Activated naive CD4-positive, alpha-beta T cell (primary cell): ENCODE results near the gene KLF5.
"Not testable (repeated sequence)": the region's sequence is repeated elsewhere in the genome, so short reads cannot be mapped to it uniquely, and the experiment has no call there.

ENCODE experiments used
- DNase-seq, 4 experiments: peaks; one replicate each; lab custom pipeline; 2025; lab: John Stamatoyannopoulos, UW

KLF5 gene

DNA sequence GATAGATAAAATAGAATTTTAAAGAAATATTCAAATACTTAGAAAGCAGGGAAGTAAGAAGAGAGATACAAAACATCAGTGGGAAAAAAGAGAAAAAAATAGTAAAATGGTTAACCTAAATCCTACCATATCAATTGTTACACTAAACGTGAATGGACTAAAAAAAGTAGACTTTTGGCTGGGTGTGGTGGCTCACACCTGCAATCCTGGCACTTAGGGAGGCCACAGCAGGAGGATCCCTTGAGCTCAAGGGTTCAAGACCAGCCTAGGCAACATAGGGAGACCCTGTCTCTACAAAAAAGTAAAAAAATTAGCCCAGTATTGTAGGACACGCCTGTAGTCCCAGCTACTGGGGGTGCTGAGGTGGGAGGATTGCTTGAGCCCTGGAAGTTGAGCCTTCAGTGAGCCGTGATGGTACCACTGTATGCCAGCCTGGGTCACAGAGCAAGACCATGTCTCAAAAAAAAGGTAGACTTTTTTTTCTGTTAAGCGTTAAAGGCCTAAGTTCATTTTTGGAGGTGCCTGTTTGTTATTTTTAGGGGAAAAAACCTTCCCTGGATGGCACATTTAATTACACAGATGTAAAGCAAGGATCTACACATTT lies 29.6 kb downstream of the KLF5 start:
- DNase-seq: no peak

DNA sequence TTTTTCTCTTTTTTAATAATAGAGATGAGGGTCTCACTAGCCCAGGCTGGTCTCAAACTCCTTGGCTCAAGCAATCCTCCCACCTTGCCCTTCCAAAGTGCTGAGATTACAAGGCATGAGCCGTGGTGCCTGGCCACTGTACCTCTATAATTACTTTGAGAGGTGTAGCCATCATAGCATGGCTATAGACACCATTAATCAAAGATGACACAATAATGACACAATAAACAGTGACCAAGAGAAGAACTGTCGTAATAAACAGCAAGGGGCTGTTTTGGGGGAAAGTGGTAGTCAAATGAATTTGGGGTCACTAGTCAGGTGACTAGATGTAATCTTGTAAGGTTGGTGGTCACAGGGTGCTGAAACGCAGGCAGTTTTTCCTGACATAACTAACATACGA lies 30.4 kb downstream of the KLF5 start:
- no peak for DNase-seq

DNA sequence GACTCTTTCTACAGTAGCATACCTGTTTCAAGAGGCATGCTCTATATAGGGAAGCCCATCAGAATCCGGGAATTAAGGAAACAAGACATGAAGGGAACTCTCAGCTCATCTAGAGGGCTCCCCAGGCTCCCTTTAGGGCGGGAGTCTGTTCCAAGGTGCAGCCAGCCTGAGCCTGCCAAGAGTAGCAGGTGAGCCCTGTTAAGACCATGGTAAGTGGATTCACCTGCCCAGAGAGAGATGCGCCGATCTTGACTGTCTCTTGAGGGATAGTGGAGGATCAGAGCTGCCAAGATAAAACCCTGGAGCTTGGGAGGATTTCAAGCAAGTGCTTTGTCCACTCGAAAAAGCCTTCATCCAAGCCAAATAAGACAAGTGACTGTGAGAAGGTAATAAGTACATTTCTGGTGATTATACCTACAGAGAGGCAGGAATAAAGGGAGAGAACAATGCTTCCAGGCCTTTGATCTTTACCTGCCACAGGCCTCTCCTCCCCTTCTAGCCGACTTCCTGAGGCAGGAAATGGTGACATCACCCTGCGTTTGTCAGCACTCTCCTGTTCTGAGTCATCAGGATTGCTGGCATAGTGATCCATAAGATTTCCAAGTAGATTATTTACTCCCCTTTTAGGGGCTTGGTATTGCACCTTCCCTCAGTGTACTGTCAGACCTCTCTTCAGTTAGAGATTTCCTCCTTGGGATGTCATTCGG lies 31.5 kb downstream of the KLF5 start:
- DNase-seq: no peak

DNA sequence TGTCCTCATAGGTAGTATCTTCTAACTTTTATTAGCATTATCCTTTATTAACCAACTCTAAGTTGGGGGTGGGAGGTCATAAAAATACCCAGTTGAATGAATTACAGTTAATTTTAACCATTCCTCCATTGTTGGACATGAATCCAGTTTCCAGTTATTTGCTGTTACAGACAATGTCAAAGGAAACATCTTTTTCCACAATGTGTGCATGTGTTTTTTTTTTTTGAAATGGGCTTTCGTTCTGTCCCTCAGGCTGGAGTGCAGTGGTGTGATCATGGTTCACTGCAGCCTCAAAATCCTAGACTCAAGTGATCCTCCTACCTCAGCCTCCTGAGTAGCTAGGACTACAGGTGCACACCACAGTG lies 32.0 kb downstream of the KLF5 start:
- no peak for DNase-seq

DNA sequence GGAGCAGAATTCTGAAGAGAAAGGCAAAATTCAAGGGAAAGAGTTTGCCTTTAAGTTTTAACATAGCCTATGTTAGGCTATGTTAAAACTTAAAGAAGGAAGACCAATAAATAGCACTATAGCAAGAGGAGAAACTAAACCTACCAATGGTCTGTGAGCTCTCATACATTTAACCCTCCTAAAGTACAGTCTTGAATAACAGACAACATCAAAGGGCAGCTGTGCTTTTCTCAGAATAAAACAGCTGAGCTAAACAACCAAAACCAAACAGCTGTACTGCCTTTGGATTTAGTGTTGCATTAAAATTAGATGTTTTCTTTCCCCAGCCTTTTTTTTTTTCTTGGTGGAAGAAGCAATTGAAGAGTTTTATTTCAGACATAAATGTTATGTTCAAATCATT lies 34.0 kb downstream of the KLF5 start:
- no peak for DNase-seq

DNA sequence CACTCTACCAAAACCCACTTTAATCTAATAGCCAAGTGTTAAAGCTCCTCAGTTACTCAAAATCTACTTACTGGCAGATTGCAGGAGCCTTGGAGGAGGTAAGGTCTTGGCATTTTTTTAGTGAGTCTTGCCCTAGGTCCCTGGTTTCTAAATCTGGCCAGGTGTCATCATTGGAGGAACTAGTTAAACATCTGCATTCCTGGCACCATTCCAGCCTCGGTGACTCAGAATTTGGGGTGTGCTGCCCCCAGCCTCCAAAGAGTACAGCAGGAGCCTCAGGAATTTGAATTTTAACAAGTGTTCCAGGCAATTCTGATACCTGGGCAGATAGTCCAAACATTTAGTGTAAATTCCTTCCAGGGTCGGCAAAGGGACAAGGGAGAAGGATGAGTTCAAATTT lies 37.4 kb downstream of the KLF5 start:
- DNase-seq: no peak

DNA sequence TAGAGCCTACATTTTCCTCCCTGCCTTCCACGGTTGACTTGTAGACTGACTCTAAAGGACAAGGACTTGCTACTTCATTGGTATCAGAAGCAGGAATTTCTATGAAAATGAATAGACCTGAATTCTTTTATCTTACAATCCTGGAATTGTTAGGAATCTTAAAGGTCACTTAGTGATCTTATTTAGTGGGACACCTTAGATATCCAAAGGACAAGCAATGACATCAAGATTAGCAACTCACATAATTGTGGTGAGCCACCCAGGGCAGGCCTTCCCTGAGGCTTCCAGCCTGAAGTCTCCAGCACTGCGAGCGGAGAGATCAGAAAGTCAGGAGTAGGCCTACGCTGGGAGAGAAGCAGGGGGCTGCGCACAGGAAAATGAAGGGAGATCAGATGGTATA lies 37.8 kb downstream of the KLF5 start:
- DNase-seq: no peak

DNA sequence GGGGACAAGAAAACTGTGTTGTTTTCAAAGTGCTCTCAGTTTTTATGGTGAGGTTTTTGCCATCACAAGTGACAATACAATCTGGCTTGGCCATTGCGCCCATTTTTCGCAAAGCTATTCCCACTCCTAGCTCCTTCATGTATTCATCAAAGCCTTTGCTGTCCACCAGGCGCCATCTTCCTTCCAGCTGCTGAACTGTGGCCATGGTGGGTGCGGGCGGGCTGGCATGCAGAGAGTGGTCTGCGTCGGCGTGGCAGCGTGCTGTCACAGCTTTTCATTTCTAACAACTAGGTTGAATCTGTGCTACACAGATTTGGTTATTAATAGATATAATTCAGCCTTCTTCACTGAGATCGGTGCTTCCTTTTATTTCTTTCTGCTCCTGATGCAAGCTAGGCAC lies 42.0 kb downstream of the KLF5 start:
- not testable (repeated sequence) for DNase-seq

DNA sequence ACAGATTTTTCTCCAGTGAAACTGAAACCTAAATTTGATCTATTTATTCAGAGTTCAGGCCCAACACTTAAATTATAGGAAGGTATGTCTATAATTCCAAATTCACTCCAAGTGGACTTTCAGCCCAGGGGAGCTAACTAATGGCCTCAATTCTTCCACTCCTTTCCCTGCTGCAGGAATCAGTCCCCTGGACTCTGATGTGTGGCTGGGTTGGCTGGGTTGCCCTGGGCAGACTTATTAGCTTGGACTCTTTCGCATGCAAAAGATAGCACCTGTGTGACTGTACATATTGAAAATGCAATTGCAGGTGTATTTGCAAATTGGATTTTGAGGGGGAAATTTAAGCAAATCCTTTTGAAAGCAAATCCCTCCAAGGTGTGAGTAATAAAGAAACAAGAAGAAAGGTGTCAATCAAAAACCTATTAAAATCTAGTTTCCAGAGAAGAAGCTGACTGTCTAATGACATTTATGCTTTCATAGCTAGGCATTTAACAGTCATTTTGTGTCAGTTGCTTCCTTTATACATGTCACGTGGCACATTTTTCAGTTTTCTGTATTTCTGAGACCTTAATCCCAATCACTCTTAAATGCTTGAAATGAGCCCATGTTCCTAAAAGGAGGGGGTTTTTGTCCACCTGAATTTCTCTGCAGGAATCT lies 42.7 kb downstream of the KLF5 start:
- no peak for DNase-seq

DNA sequence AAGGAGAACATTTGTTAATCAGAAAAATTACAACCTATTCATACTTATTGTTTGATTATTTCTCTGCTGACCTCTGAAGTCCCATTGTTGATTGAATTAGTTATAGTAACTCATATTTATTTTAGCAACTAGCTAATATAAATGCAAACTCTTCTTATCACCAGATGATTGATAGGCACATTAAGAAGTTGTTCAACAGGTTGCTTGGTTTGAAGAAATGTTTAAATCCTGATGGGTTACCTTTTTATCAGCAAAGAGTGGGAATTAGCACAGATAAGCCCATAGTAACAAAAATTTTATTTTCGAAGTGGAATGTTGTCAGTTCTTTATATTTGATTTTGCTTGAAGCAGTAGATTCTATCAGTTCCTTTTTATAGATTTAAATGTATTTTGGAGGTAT lies 44.4 kb downstream of the KLF5 start:
- DNase-seq: no peak

DNA sequence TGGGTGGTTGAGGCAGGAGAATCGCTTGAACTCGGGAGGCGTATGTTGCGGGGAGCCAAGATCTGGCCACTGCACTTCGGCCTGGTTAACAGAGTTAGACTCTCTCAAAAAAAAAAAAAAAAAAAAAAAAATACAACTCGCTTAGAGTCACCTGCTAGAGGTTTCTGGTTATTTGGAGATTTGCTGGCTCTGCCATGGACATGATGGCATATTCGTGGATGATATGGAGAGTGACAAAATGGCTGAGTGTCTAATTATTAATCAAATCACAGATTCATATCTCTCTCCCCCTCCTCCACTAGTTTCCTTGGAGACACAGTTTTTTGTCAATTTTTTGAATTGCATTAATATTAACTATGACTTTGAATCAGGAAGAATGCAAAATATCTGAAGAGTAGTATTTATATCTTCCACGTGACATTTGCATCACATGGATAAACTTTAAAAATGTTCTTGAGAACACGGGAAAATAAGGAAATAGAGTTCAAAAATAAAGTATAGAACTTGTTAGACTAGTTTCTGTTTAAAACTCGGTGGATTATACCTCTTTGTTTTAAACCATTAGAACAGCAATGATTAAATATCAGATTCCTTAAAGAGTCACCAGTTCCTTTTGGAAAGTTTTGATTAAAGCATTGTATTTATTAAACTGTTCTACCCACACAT lies 47.8 kb downstream of the KLF5 start:
- no peak for DNase-seq

DNA sequence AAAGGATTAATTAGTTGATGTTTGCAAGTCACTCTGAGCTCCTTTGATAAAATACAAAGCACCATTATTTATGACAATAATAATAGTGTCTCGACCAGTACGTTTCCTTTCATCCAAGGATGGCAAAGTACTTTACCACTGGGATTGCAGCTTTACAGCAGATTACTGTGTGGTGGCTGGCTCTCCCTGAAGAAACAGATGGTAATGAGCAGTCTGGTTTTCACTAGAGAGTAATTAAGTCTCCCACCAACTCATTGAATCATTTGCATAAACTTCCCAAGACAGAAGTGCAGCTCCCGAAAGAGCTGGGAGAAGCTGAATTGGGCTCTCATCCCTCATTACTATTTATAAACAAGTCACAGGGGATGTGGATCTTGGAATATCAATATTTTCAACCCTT lies 48.7 kb downstream of the KLF5 start:
- DNase-seq: no peak

DNA sequence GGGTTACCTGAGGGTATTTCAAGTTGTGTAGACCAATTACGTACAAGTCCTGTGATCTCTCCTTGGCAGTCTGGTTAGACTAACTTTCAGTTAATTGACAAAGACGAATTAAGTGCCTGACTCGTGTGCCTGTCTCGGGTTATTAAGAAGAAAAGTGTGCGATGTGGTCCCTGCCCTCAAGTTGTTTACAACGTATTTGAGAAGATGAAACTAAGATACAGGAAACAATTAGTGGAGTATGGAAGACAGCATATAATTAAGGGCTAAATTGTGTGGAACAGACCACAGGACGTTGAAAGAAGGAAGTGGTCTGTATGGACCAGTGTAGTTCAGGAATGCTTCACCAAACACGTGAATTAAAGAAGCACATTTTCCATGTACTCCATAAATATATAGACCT lies 49.2 kb downstream of the KLF5 start:
- DNase-seq: no peak

DNA sequence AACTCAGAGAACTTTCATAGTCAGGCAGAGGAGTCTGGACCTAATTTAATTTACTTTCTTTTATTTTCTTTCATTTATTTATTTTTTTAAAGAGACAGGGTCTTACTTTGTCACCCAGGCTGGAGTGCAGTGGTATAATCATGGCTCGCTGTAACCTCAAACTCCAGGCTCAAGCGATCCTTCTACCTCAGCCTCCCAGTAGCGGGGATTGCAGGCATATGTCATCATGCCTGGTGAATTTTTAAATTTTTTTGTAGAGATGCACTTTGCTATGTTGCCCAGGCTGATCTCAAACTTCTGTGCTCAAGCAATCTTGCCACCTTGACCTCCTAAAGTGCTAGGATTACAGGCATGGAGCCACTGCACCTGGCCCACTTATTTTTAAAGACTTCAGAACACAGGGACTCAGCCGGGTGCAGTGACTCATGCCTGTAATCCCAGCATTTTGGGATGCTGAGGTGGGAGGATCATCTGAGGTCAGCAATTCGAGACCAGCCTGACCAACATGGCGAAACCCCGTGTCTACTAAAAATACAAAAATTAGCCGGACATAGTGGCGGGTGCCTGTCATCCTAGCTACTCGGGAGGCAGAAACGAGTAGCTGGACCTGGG lies 50.6 kb downstream of the KLF5 start:
- no peak for DNase-seq

DNA sequence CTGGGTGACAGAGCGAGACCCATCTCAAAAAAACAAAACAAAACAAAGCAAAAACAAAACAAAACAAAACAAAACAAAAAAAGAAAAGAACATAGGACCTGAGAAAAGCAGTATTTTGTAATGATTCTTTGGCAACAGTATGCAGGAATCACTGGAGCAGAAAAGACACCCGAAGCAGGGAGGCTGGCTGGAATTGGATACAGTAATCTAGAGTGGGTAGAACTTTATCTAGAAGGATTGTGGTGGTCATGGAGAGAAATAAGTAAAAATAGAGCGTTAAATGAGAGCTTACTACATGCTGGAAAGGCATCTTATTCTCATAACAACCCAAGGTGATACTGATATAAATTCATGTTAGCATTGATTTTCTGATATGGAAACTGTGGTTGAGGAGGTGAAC lies 51.2 kb downstream of the KLF5 start:
- DNase-seq: no peak

DNA sequence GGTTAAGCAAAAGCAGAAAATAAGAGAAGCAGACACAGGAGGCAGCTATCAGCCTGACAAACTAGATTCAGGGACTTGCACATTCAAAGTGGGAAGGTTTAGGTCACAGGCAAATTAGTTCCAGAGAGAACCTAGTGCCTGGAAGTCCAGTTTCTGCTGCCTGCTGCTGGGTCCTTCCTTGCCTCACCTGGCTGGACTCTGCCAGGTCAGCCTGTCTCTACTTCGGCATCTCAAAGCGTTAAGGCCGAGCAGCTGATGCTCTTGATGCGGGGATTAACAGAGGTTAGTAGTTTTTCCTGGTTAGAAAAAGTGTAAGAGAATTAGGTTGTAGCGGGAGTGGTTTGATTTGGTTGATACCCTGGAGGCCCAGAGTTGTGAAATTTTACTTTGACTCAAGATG lies 52.0 kb downstream of the KLF5 start:
- no peak for DNase-seq

DNA sequence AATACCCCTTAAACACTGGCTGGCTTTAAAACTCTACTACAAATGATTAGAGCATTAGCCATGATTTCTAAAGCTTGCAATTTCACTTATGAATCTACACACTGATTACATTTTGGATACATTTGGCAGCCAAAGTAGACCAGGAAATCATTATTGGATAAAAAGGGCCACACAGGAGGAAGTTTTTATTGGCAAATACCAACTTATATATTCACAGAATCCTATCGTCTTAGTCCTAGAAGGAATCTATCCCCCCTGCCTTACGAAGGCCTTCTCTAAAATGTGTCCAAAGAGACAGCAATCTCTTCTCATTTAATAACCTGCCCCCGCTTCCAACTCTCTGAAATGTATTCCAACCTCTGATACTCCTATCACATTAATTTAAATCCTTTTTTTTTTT lies 52.5 kb downstream of the KLF5 start:
- DNase-seq: no peak

DNA sequence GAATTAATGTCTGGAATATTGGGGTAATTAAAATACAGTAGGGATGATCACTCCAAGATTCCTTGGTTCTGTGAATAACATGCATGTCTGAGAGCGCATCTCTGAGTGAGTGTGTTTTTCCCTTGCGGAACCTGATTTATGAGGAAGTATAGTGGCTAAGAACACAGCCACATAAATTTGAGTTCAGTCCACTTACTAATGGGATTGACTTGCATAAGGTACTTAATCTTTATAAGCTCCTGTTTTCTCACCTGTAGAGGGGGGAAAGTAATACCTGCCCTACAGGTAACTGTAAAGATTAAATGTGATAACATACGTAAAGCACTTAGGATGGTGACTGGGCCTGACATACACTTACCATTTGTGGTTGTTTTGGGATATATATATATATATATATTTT lies 60.8 kb downstream of the KLF5 start:
- no peak for DNase-seq
